ENCODE data around the gene COG4.

COG4 gene

DNA sequence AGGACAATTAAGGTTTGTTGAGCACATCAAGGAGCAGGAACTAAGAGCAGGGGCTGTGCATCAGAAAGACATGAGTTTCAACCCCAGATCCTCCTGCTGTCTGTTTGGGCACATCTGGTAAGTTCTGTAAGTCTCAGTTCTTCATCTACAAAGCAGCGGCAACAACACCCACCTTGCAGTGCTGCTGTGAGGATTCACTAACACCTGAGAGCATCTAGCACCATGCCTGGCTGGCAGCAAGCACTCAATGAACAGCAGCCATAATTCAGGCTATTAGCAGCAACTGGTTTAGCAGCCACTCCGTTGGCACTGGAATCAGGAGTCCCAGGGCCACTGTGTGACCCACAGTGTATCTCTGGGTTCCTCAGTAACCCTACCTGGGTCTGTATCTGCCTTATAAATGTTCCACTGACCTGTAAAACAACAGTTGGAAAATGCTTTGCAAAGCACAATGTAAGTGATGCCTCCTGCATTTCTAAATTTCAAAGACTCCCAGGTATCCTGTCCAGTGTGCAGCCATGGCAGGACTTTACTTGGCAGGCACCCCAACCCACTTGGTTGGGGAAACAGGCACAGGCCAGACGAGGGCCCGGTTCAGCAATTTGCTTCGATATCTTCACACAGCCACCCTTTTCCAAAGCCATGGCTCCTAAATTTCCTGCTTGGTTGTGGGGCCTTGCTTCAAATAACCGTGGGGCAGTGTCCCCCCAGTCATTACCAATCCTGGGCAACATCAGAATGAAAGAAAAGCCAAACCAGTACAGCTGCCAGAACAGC is 88.7 kb downstream of the COG4 start:
- DNase-seq (ENCODE audit: low read depth), result no peak

DNA sequence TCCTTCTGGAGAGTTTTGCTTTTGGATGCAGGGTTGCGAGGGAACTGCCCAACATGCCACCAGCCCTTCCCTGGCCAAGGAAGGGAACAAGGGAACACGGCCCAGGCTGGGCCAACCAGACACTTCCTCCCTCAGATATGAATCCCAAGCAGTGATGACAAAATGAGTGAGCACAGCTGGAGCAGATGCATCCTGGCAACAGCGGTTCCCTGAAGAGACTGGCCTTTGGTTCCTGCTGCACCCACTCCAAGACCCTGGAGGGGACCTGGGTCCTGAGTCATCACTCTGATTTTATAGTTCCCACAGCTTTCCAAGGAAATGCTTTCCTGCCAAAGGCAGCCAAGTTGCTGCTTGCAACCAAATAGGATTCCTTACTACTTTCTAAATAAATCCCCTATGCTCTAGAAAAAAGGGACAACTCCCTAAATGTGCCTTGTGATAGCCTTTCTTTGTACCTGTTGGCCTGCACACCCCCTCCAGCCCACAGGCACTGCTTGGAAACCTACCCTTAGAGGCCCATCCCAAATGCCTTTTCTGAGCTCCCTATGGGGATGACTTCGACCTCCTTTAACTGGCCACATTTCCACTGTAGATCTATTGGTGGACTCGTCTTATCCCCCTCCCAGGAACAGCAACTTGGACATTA is 89.8 kb downstream of the COG4 start:
- no peak for DNase-seq (ENCODE audit: low read depth)

DNA sequence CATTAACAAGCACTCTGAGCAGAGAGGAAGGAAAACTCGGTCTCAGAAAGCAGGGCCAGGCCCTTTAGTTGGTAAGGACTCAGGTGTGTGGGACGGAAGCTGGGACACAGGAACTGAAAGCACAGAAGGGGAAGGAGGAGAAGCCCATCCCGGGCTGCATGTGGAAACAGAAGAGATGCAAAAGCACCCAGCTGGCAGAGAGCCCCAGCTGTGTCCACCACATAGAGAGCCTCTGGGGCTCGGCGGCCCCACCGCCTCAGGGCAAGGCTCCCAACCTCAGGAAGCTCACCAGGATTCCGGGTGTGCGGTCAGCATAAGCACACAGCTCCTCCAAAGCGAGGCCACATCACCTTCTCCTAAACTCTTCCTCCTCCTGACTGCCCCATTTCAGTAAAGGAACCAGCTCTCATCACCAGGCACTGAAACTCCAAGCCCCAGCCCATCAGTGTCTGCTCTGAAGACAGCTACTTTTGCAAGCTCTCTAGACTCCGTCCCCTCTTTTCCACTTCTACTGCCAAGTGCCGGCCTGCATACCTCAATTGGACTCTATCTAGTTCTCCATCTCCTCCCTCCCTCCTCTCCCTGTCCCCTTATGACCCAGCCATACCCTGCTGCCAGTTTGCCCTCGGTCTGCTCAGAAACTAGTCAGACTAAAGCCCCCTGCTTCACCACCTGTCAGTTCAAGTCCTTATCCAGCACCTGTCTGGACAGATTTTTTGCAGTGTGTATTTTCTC is 90.5 kb downstream of the COG4 start:
- no peak for DNase-seq (ENCODE audit: low read depth)

DNA sequence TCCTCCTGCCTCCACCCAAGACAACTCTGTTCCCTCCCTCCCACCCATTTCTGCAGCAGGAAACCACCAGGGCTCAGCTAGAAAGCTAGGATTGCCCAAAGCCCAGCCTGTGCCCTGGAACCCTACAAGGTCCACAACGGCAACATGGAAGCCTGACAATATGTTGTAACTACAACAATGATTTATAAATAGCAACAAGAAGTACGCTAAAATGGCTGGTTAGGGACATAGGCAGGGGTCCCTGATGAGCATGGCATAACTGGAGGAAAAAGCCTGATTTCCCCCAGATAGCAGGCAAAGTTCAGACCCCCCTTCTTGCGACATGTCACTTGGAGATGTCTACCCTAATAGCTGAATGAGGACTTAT is 91.0 kb downstream of the COG4 start:
- no peak for DNase-seq (ENCODE audit: low read depth)

DNA sequence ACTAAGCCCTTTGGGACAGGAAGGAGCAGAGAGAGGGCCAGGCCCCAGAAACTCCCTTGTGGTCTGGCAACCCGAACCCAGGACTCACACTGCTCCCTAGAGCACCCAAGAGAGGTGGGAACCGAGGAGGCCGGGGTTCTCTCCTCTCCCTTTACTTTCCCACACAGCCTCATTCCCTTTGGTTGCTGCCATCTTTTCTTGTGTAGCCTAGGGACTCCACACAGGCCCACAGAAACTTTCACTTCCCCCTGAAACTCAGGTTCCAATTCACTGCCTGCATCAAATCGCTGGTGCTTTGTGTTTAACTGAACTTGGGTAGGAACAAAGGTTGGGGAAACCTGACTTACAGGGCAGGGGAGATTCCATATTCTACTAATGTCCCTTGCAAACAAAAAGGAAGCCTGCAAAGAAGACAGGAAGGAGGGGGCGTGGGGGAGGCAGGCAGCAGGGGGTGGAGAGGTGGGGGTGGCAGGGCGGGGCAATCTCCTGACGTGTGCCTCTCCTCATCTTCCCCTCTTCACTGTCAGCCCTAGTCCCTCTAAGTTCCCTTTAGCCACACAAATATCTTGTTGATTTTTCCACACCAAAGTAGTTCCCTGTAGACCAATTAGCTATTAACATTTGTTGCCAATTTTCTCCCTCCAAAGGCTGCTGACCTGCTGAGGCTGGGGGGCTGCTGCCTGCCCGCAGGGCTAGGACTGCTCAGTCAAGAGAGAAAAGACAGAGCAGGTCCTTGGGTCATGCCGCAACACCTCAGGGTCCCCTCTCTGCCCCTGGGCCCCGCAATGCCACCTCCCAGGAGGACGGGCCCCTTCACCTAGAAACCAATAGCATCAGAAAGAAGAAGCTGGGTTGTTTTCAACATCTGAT is 92.5 kb downstream of the COG4 start:
- no peak for DNase-seq (ENCODE audit: low read depth)

All from fibroblast of the conjunctiva (primary cell).